OCI-LY7 (cell line): ENCODE measurements around the gene ABCC10. TPM values are rescaled to one million over a fixed set of nuclear protein-coding genes. Genes with fewer than 3 reads are reported as not detected.

ENCODE experiments used
- BruUV-seq: library from RNA; stranded (reverse); fragments of 400-500 nt; replicated peaks from 2 replicates; lab custom pipeline; 2021; lab: Mats Ljungman, UMichigan
- CTCF ChIA-PET: fragments of 300-600 bp; sonication (Branson Sonifier 250); formaldehyde crosslinking; loops from one replicate; lab custom pipeline; 2022; ENCODE audit warnings: antibody characterized with exemption; ENCODE audit not compliant: unreplicated experiment; lab: Charles Lee
- POLR2A ChIA-PET: fragments of 300-600 bp; sonication (Branson Sonifier 250); formaldehyde crosslinking; loops from one replicate; lab custom pipeline; 2022; ENCODE audit warnings: antibody characterized with exemption; lab: Charles Lee
- DNase-seq: peaks from one replicate; pipeline ENCODE4 v3.0.0-alpha.2; 2015; ENCODE audit warnings: low spot score
- H2AFZ ChIP-seq: fragments of 200-600 bp; sonication (generic), shearing (Covaris generic); 2 replicates; pipeline ENCODE4 v1.6.1; 2014; ENCODE audit warnings: mild to moderate bottlenecking, antibody characterized with exemption, low read length, moderate library complexity
- H3K27ac ChIP-seq: fragments of 200-600 bp; sonication (generic); 2 replicates; pipeline ENCODE4 v1.5.1; 2014; ENCODE audit warnings: mixed run types, low read depth, mild to moderate bottlenecking, moderate library complexity, low read length, inconsistent platforms; ENCODE audit not compliant: poor library complexity, severe bottlenecking
- H3K36me3 ChIP-seq: fragments of 200-600 bp; sonication (generic); 2 replicates; pipeline ENCODE4 v1.6.1; 2014; ENCODE audit warnings: mild to moderate bottlenecking, antibody characterized with exemption, low read length, moderate library complexity, mixed read lengths; ENCODE audit not compliant: insufficient read depth
- H3K4me1 ChIP-seq: fragments of 200-600 bp; sonication (generic); 2 replicates; pipeline ENCODE4 v1.5.1; 2014; ENCODE audit warnings: mild to moderate bottlenecking, low read length; ENCODE audit not compliant: insufficient read depth, poor library complexity, severe bottlenecking
- H3K4me2 ChIP-seq: fragments of 200-600 bp; sonication (generic); 2 replicates; pipeline ENCODE4 v1.6.1; 2014; ENCODE audit warnings: mild to moderate bottlenecking, low read length
- H3K4me3 ChIP-seq: fragments of 200-600 bp; sonication (generic); 2 replicates; pipeline ENCODE4 v1.5.1; 2014; ENCODE audit warnings: mild to moderate bottlenecking, low read depth, low read length; ENCODE audit not compliant: poor library complexity, severe bottlenecking
- H3K79me2 ChIP-seq: fragments of 200-600 bp; sonication (generic); 2 replicates; pipeline ENCODE4 v1.6.1; 2016; ENCODE audit warnings: low read depth, mild to moderate bottlenecking, low read length, moderate library complexity, mixed read lengths; ENCODE audit not compliant: insufficient read depth
- H3K9me2 ChIP-seq: fragments of 200-600 bp; sonication (generic); 2 replicates; pipeline ENCODE4 v1.6.1; 2016; ENCODE audit warnings: mild to moderate bottlenecking, low read length, mixed read lengths; ENCODE audit not compliant: insufficient read depth
- H3K9me3 ChIP-seq: fragments of 200-600 bp; sonication (generic); 2 replicates; pipeline ENCODE4 v1.6.1; 2014; ENCODE audit warnings: mild to moderate bottlenecking, mixed run types, low read length, mixed read lengths
- H4K20me1 ChIP-seq: fragments of 200-600 bp; sonication (generic); 2 replicates; pipeline ENCODE4 v1.6.1; 2014; ENCODE audit warnings: mild to moderate bottlenecking, antibody characterized with exemption, low read length, moderate library complexity, mixed read lengths; ENCODE audit not compliant: insufficient read depth
- EZH2phosphoT487 ChIP-seq: fragments of 200-600 bp; sonication (generic); IDR thresholded peaks from 2 replicates; pipeline ENCODE4 v1.6.1; 2018; ENCODE audit warnings: low read depth, borderline replicate concordance, mild to moderate bottlenecking, mixed run types, antibody characterized with exemption, low read length, moderate library complexity, mixed read lengths
- intact Hi-C: fragments of 100-400 bp; cut with micrococcal nuclease; formaldehyde crosslinking; loops from one replicate; pipeline ENCODE4 v1.10.0; 2022; ENCODE audit not compliant: unreplicated experiment
- total RNA-seq, 2 experiments: library from RNA; depleted of rRNA in 1 of 2; stranded (reverse); fragments of >200 nt in 1 of 2; shearing (Covaris generic) in 1 of 2; gene quantifications; 2 replicates each; pipeline ENCODE4 v1.2.3, GENCODE V29; 2014 to 2022
- TF ChIP-seq, protein P1 (sequence below): fragments of 200-600 bp; sonication (generic); conservative IDR thresholded peaks from 2 replicates; pipeline ENCODE4 v1.5.1; 2014; ENCODE audit warnings: mild to moderate bottlenecking, antibody characterized with exemption, low read length, moderate library complexity, mixed read lengths

Gene ABCC10
- total RNA-seq, 2 experiments from 2014 or later, result 11.4 to 31.1 TPM

DNA sequence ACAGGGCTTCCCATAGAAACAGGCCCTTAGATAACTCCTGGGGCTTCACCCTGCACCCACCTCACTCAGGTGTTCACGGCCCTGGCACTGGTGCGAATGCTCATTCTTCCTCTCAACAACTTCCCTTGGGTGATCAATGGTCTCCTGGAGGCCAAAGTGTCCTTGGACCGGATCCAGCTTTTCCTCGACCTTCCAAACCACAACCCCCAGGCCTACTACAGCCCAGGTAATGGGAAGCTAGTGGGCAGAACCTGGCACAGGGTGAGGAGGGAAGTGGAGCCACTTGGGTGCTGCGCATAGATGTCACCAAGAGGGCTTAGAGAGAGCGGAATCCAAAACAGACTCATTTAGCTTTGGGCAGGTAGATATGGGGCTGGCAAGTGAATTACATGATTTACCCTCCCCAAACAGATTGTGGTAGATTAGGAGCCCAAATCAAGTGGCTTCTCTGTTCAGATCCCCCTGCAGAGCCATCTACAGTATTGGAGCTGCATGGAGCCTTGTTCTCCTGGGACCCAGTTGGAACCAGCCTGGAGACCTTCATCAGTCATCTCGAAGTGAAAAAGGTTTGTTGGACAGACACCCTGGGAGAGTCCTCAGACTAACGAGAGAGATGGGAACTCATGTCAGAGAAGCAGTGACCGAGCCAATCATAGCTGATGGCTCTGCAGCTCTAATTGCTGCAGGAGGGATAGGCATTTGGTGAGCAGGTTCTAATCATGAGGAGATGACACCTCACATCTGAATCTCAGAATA, 8.5 kb downstream of the ABCC10 start:
- Histone ChIP-seq H3K27ac (no peak overlapping the region), H3K36me3 (peaks cover 13% of the 10 kb centered on the region), H3K4me3 (no peak overlapping the region), H2AFZ (no peak overlapping the region), H3K79me2 (no peaks in the 10 kb centered on the region), H4K20me1 (no peaks in the 10 kb centered on the region), H3K9me3 (no peaks in the 10 kb centered on the region), H3K4me2 (no peak overlapping the region), H3K4me1 (no peaks in the 10 kb centered on the region), H3K9me2 (no peaks in the 10 kb centered on the region)
- no peak for TF ChIP-seq EZH2phosphoT487
- TF ChIP-seq, protein P1, sequence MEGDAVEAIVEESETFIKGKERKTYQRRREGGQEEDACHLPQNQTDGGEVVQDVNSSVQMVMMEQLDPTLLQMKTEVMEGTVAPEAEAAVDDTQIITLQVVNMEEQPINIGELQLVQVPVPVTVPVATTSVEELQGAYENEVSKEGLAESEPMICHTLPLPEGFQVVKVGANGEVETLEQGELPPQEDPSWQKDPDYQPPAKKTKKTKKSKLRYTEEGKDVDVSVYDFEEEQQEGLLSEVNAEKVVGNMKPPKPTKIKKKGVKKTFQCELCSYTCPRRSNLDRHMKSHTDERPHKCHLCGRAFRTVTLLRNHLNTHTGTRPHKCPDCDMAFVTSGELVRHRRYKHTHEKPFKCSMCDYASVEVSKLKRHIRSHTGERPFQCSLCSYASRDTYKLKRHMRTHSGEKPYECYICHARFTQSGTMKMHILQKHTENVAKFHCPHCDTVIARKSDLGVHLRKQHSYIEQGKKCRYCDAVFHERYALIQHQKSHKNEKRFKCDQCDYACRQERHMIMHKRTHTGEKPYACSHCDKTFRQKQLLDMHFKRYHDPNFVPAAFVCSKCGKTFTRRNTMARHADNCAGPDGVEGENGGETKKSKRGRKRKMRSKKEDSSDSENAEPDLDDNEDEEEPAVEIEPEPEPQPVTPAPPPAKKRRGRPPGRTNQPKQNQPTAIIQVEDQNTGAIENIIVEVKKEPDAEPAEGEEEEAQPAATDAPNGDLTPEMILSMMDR, result no peak
- no peak for DNase-seq
- ChIA-PET POLR2A (interaction anchor here (0.6 to 0.8 kb wide), 4 partner anchors 45 to 1220 kb away, joined by 3 read pairs; no protein-coding TSS in a partner anchor), CTCF (no interaction called here)
- BruUV-seq, result no TSS peak
- intact Hi-C loops, result no loop called here

DNA sequence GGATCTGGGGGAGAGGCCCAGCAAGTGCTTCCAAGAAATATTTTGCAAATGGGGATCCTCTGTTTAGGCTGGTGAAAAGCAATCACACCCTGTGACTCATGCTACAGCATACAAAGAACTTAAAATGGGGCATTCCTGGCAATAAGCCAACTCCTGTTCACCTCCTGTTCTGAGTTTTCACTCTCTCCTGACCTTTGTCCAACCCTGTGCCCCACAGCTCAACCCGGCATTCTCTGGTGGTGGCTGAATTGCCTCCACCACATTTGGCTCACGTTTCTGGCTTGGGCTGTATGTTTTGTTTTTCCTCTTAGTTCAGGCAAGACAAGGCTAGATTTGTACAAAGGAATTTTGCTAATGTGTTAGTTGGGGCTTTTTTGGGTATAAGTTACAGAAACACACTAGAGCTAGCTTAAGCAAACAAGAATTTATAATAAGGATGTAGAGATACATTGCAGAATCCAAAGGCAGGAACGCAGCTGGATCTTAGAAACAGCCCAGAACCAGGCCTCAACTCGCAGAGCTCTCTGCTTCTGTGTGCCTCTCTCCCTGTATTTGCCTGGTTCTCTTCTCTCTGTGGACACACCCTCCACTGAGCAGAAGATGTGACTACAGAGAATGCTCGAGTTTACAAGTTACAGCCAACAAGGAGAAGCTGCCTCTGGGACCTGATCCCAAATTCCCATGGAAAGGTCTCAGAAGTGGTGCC, 9.4 kb downstream of the ABCC10 start:
- TF ChIP-seq, protein P1, result no peak
- TF ChIP-seq EZH2phosphoT487, result no peak
- H3K9me3 ChIP-seq, result no peaks in the 10 kb centered on the region
- ChIA-PET CTCF (interaction anchor here (0.6 kb wide), 1 partner anchor 212 kb away, joined by 3 read pairs; no protein-coding TSS in a partner anchor), POLR2A (interaction anchor here (0.6 to 2.4 kb wide), 6 partner anchors 10 to 1221 kb away, joined by 3 to 10 read pairs (median 3); partner anchors contain the start of genes ABCC10 and PPP2R5D)
- H2AFZ ChIP-seq, result no peak overlapping the region
- no peak for DNase-seq
- H3K4me2 ChIP-seq, result no peak overlapping the region
- intact Hi-C loops, result no loop called here
- BruUV-seq, result no TSS peak
- H4K20me1 ChIP-seq, result no peaks in the 10 kb centered on the region
- H3K4me1 ChIP-seq, result no peaks in the 10 kb centered on the region
- peaks cover 13% of the 10 kb centered on the region for H3K36me3 ChIP-seq
- H3K79me2 ChIP-seq, result no peaks in the 10 kb centered on the region
- H3K27ac ChIP-seq, result no peak overlapping the region
- H3K9me2 ChIP-seq, result no peaks in the 10 kb centered on the region
- H3K4me3 ChIP-seq, result no peak overlapping the region
